Stimulated activated CD8-positive, alpha-beta memory T cell treated with anti-CD3 and anti-CD28 coated beads, Interleukin-12 subunit alpha, Interleukin-12 subunit beta, amount 100 ng/mL, for 24 hours (primary cell): ENCODE results near the gene MRPS2.
"Not testable (repeated sequence)": the region's sequence is repeated elsewhere in the genome, so short reads cannot be mapped to it uniquely, and the experiment has no call there.

Experiments
- DNase-seq: peaks from one replicate; pipeline ENCODE4 v3.0.0-alpha.2; 2020; ENCODE audit errors: extremely low read depth

Gene MRPS2

GRCh38 chr9:135514342-135515082, 14.0 kb downstream of the MRPS2 start:
- DNase-seq, result no peak

- DNase-seq, result no peak
These were observed 14.8 kb downstream of the MRPS2 start for GRCh38 chr9:135515083-135515951.

GRCh38 chr9:135516132-135516860, 15.8 kb downstream of the MRPS2 start:
- DNase-seq, result no peak

GRCh38 chr9:135517407-135517822, 16.9 kb downstream of the MRPS2 start:
- no peak for DNase-seq

- no peak for DNase-seq
These were observed 18.9 kb downstream of the MRPS2 start for GRCh38 chr9:135519179-135519971.

GRCh38 chr9:135520916-135521607, 20.6 kb downstream of the MRPS2 start, which contains the start of gene LCN1:
TSS of gene LCN1 (plus strand) at chr9:135521440. CDS start at chr9:135521498, 58 bp downstream.
- no peak for DNase-seq

- no peak for DNase-seq
These were observed 21.2 kb downstream of the MRPS2 start for GRCh38 chr9:135521608-135522095.

- DNase-seq, result no peak
These were observed 21.8 kb downstream of the MRPS2 start for GRCh38 chr9:135522137-135522877.

GRCh38 chr9:135522931-135523330, 22.4 kb downstream of the MRPS2 start:
- no peak for DNase-seq

GRCh38 chr9:135523521-135524129, 23.1 kb downstream of the MRPS2 start:
- no peak for DNase-seq

- DNase-seq, result no peak
These were observed 23.8 kb downstream of the MRPS2 start for GRCh38 chr9:135524130-135524861.

- DNase-seq, result no peak
These were observed 25.0 kb downstream of the MRPS2 start for GRCh38 chr9:135525241-135526088.

- DNase-seq, result no peak
These were observed 25.7 kb downstream of the MRPS2 start for GRCh38 chr9:135526089-135526729.

- no peak for DNase-seq
These were observed 26.5 kb downstream of the MRPS2 start for GRCh38 chr9:135526730-135527571.

- DNase-seq, result not testable (repeated sequence)
These were observed 28.5 kb downstream of the MRPS2 start for GRCh38 chr9:135528842-135529435.

- no peak for DNase-seq
These were observed 29.7 kb downstream of the MRPS2 start for GRCh38 chr9:135530146-135530545.
